HG03159 (cell line): ENCODE measurements around the gene SLC22A17.

Experiments
- ATAC-seq: cut with Tn5 transposase; IDR thresholded peaks from one replicate; pipeline ENCODE4 v1.9.1; 2021; ENCODE audit warnings: mild to moderate bottlenecking, moderate library complexity; ENCODE audit not compliant: unreplicated experiment

SLC22A17 gene

GRCh38 chr14:23316300-23316699, 36.4 kb downstream of the SLC22A17 start:
- no peak for ATAC-seq

DNA sequence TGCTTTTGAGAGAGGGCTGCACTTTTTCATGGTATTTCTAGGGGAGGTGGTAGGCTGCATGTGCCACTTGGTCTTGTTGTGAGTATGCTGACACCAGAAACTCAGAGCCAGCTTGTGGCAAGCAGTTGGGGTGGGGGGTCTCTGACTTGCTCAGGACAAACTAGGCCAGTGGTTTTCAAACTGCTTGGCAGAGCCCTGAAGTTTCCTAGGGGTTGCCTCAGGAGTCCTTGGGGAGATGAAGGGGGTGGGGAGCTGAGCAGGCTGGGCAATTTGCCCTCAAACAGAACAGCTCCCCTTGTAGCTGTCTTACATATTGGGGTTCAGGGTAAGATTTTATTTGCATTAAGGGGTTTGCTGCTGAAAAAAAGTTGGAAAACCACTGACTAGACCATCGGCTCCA, 42.1 kb downstream of the SLC22A17 start:
- ATAC-seq: no peak

DNA sequence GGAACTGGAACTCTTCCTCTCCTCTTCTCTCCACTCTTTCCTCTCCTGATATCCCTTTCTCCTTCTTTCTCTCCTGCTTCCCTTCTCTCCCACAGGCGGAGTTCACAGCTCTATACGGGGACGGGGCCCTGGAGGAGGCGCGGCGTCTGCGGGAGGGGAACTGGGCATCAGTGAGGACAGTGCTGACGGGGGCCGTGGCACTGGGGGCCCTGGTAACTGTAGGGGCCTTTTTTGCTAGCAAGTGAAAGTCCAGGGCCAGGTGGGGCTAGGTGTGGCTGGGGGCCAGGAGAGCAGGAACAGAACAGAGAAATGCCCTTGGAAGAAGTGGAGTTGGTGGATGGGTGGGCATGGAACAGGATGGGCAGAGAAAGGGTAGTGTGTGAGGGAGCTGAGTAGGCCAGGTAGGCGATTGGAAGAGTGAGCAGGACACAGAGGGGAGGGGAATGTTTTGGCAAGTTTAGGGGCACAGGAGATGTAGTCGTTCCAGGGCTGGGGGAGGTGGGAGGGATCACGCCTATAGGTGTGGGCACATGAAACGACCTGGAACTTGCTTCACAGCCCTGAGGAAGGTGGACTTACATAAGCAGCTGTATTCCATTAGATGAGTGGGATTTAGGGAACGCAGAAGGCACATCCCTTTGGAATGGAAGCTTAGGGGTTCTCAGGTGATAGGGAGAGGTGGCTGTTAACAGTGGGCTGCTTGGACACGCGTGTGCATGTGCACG, 43.8 kb downstream of the SLC22A17 start:
- ATAC-seq: no peak

DNA sequence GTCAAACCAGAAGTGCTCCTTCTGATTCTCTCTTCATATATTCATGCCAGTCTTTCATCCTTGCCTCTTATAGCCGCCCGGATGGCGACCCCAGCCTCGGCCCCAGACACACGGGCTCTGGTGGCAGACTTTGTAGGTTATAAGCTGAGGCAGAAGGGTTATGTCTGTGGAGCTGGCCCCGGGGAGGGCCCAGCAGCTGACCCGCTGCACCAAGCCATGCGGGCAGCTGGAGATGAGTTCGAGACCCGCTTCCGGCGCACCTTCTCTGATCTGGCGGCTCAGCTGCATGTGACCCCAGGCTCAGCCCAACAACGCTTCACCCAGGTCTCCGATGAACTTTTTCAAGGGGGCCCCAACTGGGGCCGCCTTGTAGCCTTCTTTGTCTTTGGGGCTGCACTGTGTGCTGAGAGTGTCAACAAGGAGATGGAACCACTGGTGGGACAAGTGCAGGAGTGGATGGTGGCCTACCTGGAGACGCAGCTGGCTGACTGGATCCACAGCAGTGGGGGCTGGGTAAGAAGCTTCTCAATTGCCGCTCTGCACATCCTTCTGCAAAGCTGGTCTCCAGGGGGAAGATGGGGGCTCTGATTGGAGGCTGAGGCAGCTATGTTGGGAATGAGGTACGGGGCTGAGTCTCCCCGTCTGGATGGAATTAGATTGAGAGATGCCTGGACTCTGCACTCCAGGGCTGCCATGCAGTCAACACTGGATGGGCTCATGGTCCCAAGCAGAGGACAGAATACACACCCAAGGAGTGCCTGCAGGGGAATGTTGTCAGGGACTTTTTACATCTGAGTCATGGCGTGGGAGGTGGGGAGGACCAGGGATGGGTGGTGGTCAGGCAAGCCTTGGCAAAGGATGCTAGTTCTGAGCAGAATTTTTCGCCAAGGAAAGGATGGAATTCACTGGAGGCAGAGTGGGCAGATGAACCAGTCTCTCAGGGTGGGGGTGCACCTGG, 44.7 kb downstream of the SLC22A17 start:
- no peak for ATAC-seq

DNA sequence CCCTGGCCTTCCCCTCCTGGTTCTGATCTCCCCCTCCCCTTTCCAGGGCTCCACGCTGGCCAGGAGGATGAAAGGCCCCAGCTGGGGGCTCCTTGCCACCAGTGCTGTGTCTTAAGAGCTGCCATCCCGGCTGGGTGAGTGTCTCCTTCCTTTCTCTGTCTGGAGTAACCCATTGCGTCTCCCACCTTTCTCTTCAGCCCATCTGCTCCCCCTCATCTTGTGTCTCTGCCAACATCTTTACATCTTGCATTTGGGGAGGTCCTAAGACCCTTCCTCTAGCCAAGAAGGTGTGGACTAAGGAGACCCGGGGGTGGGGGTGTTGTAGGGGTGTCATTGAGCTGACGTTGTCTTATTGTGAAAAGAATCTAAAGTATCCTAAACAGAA, 45.5 kb downstream of the SLC22A17 start:
- ATAC-seq: no peak

DNA sequence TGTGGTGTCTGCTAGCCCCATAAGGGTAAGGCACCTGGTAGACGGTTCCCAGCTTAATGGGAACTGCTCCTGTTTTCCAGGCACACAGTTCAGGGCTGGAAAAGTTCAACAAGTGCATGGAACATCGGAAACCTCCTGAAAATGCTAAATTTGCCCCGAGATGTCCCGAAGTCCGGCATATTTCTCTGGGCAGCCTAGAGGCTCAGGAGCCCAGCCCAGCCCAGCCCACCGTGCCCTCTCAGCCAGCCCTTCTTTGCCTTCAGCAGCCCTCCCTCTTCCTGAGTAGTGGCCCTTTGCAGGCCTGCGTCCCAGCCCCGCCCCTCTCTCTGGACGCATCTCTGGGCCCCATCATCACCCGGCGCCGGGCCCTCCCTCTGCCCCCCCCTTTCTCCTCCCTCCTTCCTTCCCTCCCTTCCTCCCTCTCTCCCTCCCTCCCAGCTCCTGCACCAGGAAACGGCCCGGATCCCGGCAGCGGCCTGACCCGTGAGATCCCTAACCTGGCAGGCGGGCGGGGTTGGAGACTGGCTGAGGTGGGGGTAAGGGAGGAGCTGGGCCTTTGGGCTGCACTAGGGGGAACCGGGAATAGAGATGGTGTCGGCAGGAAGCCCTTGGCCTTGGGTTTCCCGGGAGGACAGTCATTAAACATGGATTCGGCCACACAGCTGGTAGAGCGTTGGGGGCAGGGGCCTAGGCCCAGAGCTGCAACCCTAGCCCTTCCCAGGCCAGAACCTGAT, 46.1 kb downstream of the SLC22A17 start, which contains the start of gene BCL2L2:
Gene BCL2L2, plus strand, starts transcription at position 422 of the 734 bp plus-strand sequence. CDS start 935 bp downstream, outside the sequence.
- no peak for ATAC-seq

DNA sequence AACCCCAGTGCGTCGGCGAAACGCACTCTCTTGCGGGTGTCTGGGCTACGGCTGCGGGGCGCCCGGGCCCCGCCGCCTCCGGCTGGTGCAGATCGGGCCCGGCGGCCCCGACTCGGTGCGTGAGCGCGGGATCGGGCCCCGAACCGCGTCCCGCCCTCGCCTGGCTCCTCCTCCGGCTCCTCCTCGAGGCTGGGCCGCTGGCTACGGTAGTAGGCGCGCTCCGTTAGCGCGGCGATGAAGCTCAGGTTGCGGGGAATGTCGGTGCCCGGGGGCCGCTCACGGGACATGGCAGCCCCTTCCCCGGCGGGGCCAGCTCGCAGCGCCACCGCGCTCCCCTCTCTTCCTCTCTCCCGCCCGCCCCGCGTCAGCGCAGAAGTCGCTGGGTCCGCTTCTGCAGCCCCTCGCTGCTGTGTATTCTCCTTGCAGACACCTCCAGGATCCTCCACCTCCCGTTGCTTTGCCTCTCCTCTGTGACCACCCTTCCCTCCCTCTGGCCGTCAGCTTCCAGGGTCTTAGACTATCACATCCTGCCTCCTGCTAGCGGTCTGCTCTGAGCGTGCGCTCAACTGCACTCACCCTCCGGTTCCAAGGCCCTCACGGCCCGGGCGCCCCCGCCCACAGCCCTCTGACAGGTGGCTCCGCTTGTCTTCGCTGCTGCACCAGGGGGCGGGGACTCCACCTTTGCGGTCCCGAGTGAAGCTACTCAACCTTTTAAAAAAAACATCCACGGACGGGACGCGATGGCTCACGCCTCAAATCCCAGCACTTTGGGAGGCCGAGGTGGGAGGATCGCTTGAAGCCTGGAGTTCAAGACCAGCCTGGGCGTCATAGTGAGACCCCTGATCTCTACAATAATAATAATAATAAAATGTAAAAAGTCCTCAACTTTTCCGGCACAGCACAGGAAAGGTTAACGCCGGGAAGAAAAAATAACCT, 50.1 kb downstream of the SLC22A17 start, which contains the start of gene PPP1R3E:
Gene PPP1R3E, minus strand, starts transcription at position 570 of the 936 bp plus-strand sequence. Its CDS starts 283 bp downstream, at position 287.
- ATAC-seq: peak; percentile 44

- peak; percentile 23 for ATAC-seq
These were observed 50.8 kb downstream of the SLC22A17 start for GRCh38 chr14:23301969-23302289.

GRCh38 chr14:23301288-23301968, 51.3 kb downstream of the SLC22A17 start:
- ATAC-seq: peak; percentile 78

GRCh38 chr14:23300687-23301223, 51.9 kb downstream of the SLC22A17 start:
- ATAC-seq: no peak

- ATAC-seq: no peak
These were observed 52.6 kb downstream of the SLC22A17 start for GRCh38 chr14:23299986-23300686.

DNA sequence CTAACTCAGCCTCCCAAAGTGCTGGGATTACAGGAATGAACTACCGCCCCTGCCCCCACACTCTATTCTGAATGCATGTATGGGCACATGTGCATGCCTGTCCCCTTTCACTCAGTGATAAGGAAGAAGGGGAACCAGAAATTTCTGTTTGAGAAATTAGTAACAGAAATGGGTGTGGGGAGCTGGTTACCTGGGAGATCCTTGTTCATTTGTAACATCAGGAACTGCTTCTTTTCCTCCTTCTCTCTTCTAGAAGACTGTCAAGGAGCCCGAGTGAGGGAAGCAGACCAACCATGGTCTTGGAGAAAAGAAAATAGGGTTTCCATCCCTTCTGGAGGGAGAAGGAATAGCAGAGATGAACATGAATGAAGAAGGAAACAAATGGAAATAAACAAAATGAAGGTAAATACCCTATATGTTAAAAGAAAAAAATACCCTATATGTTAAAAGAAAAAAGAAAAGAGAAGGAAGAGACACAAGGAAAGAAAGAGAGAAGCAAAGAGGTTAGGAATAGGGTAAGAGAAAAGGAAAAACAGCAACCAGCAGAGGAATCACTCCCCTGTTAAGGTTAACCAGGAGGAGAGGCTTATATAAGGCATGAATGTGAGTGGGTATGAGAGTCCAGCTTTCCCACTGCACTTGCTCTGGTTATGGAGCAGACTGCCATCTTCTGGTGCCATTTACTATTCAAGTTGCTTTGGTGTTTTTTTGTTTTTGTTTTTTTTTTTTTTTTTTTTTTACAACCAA, 53.3 kb downstream of the SLC22A17 start:
- no peak for ATAC-seq

DNA sequence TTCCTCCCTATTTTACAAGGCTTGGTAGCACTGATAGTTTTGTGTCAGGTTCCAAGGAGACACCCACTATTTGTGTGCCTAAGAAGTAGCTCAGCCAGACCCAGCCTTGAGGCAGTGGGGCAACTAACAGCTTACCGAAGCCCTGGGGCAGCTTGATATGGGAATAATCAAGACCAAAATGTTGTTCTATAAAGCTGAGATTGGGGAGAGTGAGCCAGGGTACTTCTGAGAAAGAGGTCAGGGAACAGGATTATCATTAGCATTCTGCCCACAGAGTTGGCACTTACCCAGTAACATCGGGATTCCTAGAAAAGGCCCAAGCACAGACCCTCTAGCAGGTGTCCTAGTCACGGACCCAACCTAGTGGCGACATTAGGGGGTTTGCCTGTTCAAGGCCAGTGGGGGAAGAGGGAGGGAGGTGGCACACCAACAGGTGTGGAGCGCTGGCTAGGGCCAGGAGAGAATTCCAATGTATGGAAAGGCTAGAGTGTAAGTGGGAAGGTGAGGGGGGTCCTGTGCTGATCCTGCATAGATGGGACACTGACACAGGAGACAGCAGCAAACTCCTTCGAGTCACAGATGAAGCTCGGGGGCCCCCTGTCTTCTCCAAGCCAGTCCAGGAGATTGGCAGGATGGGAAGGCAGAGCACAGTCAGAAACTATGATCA, 54.9 kb downstream of the SLC22A17 start:
- ATAC-seq: no peak

GRCh38 chr14:23297096-23297495, 55.6 kb downstream of the SLC22A17 start:
- ATAC-seq: no peak
